Activated CD4-positive, alpha-beta T cell treated with anti-CD3 and anti-CD28 coated beads for 24 hours (primary cell): ENCODE measurements around the gene PDP2.

Experiments used
- DNase-seq, 2 donors: peaks; one replicate each; pipeline ENCODE4 v3.0.0-alpha.2; 2020; ENCODE audit warnings: low read depth in 2 of 2

Gene PDP2

GRCh38 chr16:66903544-66904427 is 23.5 kb downstream of the PDP2 start:
- no peak for DNase-seq

GRCh38 chr16:66904428-66904845 is 24.1 kb downstream of the PDP2 start:
- no peak for DNase-seq

GRCh38 chr16:66904846-66905632 is 24.7 kb downstream of the PDP2 start:
- no peak for DNase-seq

- DNase-seq, result peak in 1 of 2 donors; percentile 25
These were observed 25.6 kb downstream of the PDP2 start for GRCh38 chr16:66905633-66906539.

- no peak for DNase-seq
These were observed 26.9 kb downstream of the PDP2 start for GRCh38 chr16:66906916-66907836.

GRCh38 chr16:66908116-66908515 is 27.8 kb downstream of the PDP2 start:
- no peak for DNase-seq

GRCh38 chr16:66908762-66909559 is 28.6 kb downstream of the PDP2 start:
- no peak for DNase-seq

- DNase-seq, result no peak
These were observed 30.0 kb downstream of the PDP2 start for GRCh38 chr16:66910175-66910940.

- no peak for DNase-seq
These were observed 30.8 kb downstream of the PDP2 start for GRCh38 chr16:66911112-66911511.

- DNase-seq, result no peak
These were observed 31.5 kb downstream of the PDP2 start for GRCh38 chr16:66911801-66912200.

GRCh38 chr16:66913081-66913480 is 32.8 kb downstream of the PDP2 start:
- no peak for DNase-seq

GRCh38 chr16:66913711-66914110 is 33.4 kb downstream of the PDP2 start:
- DNase-seq, result no peak

- DNase-seq, result no peak
These were observed 34.2 kb downstream of the PDP2 start for GRCh38 chr16:66914541-66914940.

GRCh38 chr16:66915041-66915440 is 34.7 kb downstream of the PDP2 start:
- no peak for DNase-seq

- no peak for DNase-seq
These were observed 36.2 kb downstream of the PDP2 start for GRCh38 chr16:66916518-66916917.

- no peak for DNase-seq
These were observed 37.4 kb downstream of the PDP2 start for GRCh38 chr16:66917741-66918140.

- DNase-seq, result no peak
These were observed 38.0 kb downstream of the PDP2 start for GRCh38 chr16:66918355-66918754.

- DNase-seq, result no peak
These were observed 38.7 kb downstream of the PDP2 start, which contains the start of gene CDH16 for GRCh38 chr16:66918803-66919568. Gene CDH16, minus strand, starts transcription at chr16:66918885. Its CDS starts 820 bp downstream, at chr16:66918065.
